ENCODE results near the gene MYH3.

Gene MYH3

GRCh38 chr17:10614536-10615155 lies 42.5 kb downstream of the MYH3 start:
- peak; percentile 45 for DNase-seq (ENCODE audit: low read depth)

- no peak for DNase-seq (ENCODE audit: low read depth)
Measured at GRCh38 chr17:10613775-10614513, 43.2 kb downstream of the MYH3 start.

- DNase-seq (ENCODE audit: low read depth) = peak; percentile 61
Measured at GRCh38 chr17:10612957-10613744, 44.0 kb downstream of the MYH3 start.

- DNase-seq (ENCODE audit: low read depth) = no peak
Measured at GRCh38 chr17:10610884-10611283, 46.2 kb downstream of the MYH3 start.

DNA sequence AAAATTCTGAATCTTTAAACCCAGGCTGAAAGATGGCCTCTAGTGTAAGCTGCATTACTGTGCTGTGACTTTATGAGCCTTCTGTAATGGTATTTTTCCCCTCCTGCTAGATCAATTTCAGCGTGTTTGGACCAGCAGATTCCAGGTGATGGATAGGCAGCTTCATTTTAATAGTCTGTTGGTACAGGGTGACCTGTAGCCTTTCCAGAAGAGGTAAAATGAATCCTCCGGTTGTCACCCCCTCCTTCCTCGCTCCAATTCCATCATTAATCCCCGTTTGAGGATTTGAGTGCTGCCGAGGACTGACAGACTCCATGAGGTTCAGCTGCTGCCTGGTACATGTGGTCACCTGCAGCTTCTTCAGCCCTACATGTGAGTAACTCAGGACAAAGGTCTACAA lies 48.9 kb downstream of the MYH3 start:
- DNase-seq (ENCODE audit: low read depth) = no peak

DNA sequence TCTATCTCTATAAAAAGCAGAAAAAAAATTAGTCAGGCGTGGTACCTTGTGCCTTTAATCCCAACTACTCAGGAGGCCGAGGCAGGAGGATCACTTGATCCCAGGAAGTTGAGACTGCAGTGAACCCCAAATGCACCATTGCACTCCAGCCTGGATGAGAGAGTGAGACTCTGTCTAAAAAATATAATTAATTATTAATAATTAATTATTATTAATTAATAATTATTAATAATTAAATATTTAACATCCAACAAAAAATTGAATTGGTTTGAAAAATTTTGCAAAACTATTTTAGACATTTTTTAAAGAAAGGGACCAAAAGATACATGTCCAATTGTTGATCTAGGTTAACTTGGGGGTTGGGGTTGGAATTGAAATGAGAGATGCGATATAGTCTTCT lies 51.0 kb downstream of the MYH3 start:
- no peak for DNase-seq (ENCODE audit: low read depth)

DNA sequence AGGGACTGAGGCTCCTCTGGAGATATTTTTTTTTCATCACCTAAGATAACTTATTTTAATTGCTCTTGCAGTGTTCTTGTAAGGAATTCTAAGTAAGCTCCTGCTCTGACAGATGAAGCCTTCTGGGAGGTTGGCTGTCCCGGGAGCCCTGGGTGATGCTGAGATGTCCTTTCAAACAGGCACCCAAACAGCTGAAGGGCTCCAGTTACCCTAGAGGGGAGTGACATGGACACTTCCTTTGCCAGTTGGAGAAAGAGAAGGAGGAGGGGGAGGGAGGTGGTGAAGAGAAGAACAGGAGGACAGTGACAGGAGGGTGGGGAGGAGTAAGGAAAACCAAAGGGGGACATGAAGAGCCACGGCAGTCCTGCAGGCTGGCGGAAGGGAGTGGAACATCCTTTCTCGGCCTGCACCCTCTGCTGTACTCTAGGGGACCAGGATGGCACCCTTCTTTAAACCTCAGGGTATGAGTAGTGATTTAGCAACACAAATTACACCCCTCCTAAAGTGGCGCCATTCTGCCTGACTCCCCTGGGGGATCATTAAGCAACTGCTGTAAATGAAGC lies 51.8 kb downstream of the MYH3 start:
- no peak for DNase-seq (ENCODE audit: low read depth)

- DNase-seq (ENCODE audit: low read depth) = no peak
Measured at GRCh38 chr17:10604521-10604920, 52.6 kb downstream of the MYH3 start.

- no peak for DNase-seq (ENCODE audit: low read depth)
Measured at GRCh38 chr17:10603931-10604330, 53.2 kb downstream of the MYH3 start.

DNA sequence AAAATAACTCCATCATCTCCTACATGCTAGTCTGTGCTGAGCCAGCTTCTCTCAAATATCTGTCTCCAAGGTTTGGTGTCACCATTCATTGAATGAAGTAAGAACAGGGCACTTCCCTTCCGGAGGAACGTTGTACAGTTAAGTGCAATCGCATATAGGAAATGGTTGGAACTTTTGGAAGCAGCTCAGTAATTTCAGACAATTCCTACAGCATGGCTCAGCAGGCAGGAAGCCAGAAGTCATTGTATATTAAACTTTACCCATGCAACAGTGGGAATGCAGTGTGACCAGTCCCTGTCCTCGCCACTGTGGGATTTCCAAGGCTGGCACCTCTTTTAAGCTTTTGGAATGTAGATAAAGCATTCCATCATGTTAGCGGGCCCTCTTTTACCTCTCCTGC lies 56.5 kb downstream of the MYH3 start:
- DNase-seq (ENCODE audit: low read depth) = no peak

GRCh38 chr17:10598621-10599020 lies 58.5 kb downstream of the MYH3 start:
- DNase-seq (ENCODE audit: low read depth) = no peak

DNA sequence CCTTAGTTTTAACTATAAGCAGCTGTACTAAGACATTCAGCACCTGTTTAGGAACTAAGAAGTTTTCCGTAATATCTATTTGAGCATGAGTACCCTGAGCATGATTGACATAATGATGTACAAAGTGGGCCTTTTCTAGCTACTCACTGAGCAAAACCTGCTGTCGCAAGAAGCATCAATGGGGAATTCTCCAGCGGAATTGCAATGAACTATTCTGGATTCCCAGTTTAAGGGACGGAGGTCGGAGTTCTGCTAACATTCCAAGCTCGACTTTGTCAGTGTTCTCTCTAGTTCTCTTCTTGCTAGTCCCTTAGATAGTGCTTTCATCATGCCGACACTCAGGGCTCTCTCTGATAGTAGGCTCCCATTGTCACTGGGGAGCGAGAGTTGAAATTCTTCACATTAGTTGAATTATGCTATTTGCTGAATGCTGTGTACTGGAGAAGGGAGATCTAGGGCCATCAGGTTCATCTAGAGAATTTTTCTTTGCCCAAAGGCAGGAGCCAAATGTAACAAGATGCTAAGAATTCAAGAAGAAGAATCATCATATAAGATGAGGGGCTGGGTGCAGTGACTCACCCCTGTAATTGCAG lies 67.5 kb downstream of the MYH3 start:
- DNase-seq (ENCODE audit: low read depth) = no peak

DNA sequence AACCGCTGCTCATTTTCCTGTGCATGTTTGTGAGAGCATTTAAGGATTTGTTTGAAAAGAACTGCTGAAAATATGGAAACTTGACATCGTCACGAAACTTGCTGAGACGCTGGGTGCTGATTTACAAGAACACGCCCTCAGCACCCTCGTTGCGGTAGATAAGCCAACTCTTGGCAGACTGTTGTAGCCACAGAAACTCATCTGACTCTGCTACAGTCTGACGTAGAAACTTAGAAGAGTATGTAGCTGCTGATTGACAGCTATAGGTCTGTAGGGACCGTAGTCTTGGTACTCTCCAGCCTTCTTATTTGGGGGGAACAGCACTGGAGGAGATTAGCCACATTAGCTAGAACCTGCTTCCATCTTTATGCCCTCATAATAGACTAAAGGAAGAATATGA lies 71.6 kb downstream of the MYH3 start:
- no peak for DNase-seq (ENCODE audit: low read depth)

- DNase-seq (ENCODE audit: low read depth) = no peak
Measured at GRCh38 chr17:10583834-10584233, 73.3 kb downstream of the MYH3 start.

GRCh38 chr17:10579270-10579669 lies 77.8 kb downstream of the MYH3 start:
- no peak for DNase-seq (ENCODE audit: low read depth)

Measured in amniotic epithelial cell (primary cell).